Esophagus muscularis mucosa (tissue), 3 donors: ENCODE measurements around the gene KLLN.

Source experiments
- CTCF ChIP-seq, 3 experiments: fragments of 200-600 bp in 2 of 3; fragments of 450-650 bp in 1 of 3; sonication (generic) in 2 of 3; IDR thresholded peaks; one replicate each; pipeline ENCODE4 v1.5.1; 2017 to 2019; ENCODE audit warnings: antibody characterized with exemption in 3 of 3, mild to moderate bottlenecking in 2 of 3, moderate library complexity in 1 of 3
- EP300 ChIP-seq: sonication (generic); formaldehyde crosslinking; IDR thresholded peaks from one replicate; pipeline ENCODE4 v1.6.1; 2017; ENCODE audit warnings: antibody characterized with exemption

- TF ChIP-seq EP300 (no peak), CTCF (IDR thresholded peaks at IDR 0.05) (no peak)
Measured at GRCh38 chr10:87873656-87874055, 10.3 kb upstream of the KLLN start.
